Measurements from ENCODE around the gene TLX3.
"Not testable (repeated sequence)": the region's sequence is repeated elsewhere in the genome, so short reads cannot be mapped to it uniquely, and the experiment has no call there.

TLX3 gene

GRCh38 chr5:171344936-171345608, 36.0 kb downstream of the TLX3 start:
- Mint-ChIP-seq H3K27me3 (peaks cover 7% of the 10 kb centered on the region), H3K9me3 (no peaks in the 10 kb centered on the region), H3K36me3 (ENCODE audit: insufficient read depth) (peaks cover 4% of the 10 kb centered on the region), H3K27ac (ENCODE audit: low read depth) (no peak overlapping the region), H3K4me3 (no peak overlapping the region), H3K4me1 (no peaks in the 10 kb centered on the region)
- DNase-seq (ENCODE audit: low spot score in 2 of 2) (no peak), ATAC-seq (replicated peaks; ENCODE audit: extremely low read depth, poor library complexity, severe bottlenecking) (no peak)

- no peak for ATAC-seq (replicated peaks; ENCODE audit: extremely low read depth, poor library complexity, severe bottlenecking)
These were observed 42.6 kb downstream of the TLX3 start for GRCh38 chr5:171351536-171352073.

GRCh38 chr5:171355302-171355724, 46.3 kb downstream of the TLX3 start:
- Mint-ChIP-seq H3K4me1 (no peaks in the 10 kb centered on the region), H3K9me3 (no peaks in the 10 kb centered on the region), H3K36me3 (ENCODE audit: insufficient read depth) (peaks cover 2% of the 10 kb centered on the region), H3K27me3 (peaks cover 3% of the 10 kb centered on the region), H3K4me3 (peak overlapping the region; percentile 59), H3K27ac (ENCODE audit: low read depth) (no peak overlapping the region)
- DNase-seq (ENCODE audit: low spot score in 2 of 2) (no peak), ATAC-seq (replicated peaks; ENCODE audit: extremely low read depth, poor library complexity, severe bottlenecking) (peak; percentile 78)

More at GRCh38 chr5:171351536-171352073, 42.6 kb downstream of the TLX3 start:
- H3K36me3 Mint-ChIP-seq (ENCODE audit: insufficient read depth) = no peaks in the 10 kb centered on the region
- H3K4me3 Mint-ChIP-seq = no peak overlapping the region
- H3K9me3 Mint-ChIP-seq = no peaks in the 10 kb centered on the region
- no peaks in the 10 kb centered on the region for H3K4me1 Mint-ChIP-seq
- peaks cover 12% of the 10 kb centered on the region for H3K27me3 Mint-ChIP-seq
- DNase-seq (ENCODE audit: low spot score in 2 of 2) = no peak
- H3K27ac Mint-ChIP-seq (ENCODE audit: low read depth) = no peak overlapping the region

GRCh38 chr5:171357843-171358242, 48.8 kb downstream of the TLX3 start:
- Mint-ChIP-seq H3K36me3 (ENCODE audit: insufficient read depth) (peaks cover 2% of the 10 kb centered on the region), H3K27ac (ENCODE audit: low read depth) (no peak overlapping the region), H3K4me1 (no peaks in the 10 kb centered on the region), H3K9me3 (no peaks in the 10 kb centered on the region), H3K27me3 (peaks cover 14% of the 10 kb centered on the region), H3K4me3 (no peak overlapping the region)
- ATAC-seq (replicated peaks; ENCODE audit: extremely low read depth, poor library complexity, severe bottlenecking) = no peak
- DNase-seq (ENCODE audit: low spot score in 2 of 2) = no peak

GRCh38 chr5:171361151-171361550, 52.1 kb downstream of the TLX3 start:
- H3K27me3 Mint-ChIP-seq = peaks cover 41% of the 10 kb centered on the region
- not testable (repeated sequence) for H3K27ac Mint-ChIP-seq (ENCODE audit: low read depth); H3K36me3 Mint-ChIP-seq (ENCODE audit: insufficient read depth); H3K4me1 Mint-ChIP-seq; H3K4me3 Mint-ChIP-seq; H3K9me3 Mint-ChIP-seq; DNase-seq (ENCODE audit: low spot score in 2 of 2); ATAC-seq (replicated peaks; ENCODE audit: extremely low read depth, poor library complexity, severe bottlenecking)

All from central memory CD8-positive, alpha-beta T cell (primary cell).